ENCODE measurements around the gene SLC13A4.

The SLC13A4 gene

DNA sequence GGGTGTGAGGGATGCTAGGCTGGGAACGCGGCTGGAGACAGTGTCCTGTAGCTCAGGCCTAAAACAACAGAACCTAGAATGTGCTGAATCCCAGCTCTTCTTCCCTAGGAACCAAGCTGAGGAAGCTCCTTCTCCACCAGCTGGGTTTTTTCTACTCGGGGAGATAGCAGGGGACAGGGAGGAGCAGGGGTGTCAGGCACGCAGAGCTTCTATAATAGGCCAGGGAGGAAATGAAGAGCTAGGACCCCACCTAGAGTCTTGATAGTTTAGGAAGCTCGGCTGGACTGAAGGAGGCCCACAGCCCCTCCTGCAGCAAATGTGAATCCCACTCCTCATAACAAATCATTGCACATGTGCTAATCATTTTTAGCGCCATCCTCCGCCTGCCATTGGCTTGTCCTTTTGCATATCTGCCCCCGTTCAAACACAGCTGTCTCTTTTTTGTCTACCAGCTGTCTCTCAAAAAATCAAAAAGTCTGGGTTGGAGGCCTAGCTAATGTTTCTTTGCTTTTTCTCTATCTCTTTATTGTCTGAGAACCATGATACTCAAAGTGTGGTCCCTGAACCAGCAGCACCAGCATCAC lies 44.7 kb upstream of the SLC13A4 start:
- Histone ChIP-seq H3K27me3 (no peaks in the 10 kb centered on the region), H3K27ac (no peak overlapping the region), H3K9me3 (no peaks in the 10 kb centered on the region), H3K4me3 (ENCODE audit: low read depth in 1 of 2, low read length in 1 of 2) (no peak overlapping the region), H3K36me3 (no peaks in the 10 kb centered on the region), H3K4me1 (ENCODE audit: control insufficient read depth in 1 of 2, insufficient read depth in 1 of 2, low read depth in 1 of 2, low read length in 1 of 2) (no peaks in the 10 kb centered on the region)
- TF ChIP-seq CTCF (IDR thresholded peaks at IDR 0.05), result no peak

GRCh38 chr7:135771961-135772638 lies 44.1 kb upstream of the SLC13A4 start:
- H3K27me3 ChIP-seq, result peaks cover 3% of the 10 kb centered on the region
- H3K4me3 ChIP-seq (ENCODE audit: low read depth in 1 of 2, low read length in 1 of 2), result no peak overlapping the region
- TF ChIP-seq CTCF (IDR thresholded peaks at IDR 0.05), result no peak
- no peaks in the 10 kb centered on the region for H3K9me3 ChIP-seq
- H3K36me3 ChIP-seq, result no peaks in the 10 kb centered on the region
- H3K27ac ChIP-seq, result no peak overlapping the region
- no peaks in the 10 kb centered on the region for H3K4me1 ChIP-seq (ENCODE audit: control insufficient read depth in 1 of 2, insufficient read depth in 1 of 2, low read depth in 1 of 2, low read length in 1 of 2)

DNA sequence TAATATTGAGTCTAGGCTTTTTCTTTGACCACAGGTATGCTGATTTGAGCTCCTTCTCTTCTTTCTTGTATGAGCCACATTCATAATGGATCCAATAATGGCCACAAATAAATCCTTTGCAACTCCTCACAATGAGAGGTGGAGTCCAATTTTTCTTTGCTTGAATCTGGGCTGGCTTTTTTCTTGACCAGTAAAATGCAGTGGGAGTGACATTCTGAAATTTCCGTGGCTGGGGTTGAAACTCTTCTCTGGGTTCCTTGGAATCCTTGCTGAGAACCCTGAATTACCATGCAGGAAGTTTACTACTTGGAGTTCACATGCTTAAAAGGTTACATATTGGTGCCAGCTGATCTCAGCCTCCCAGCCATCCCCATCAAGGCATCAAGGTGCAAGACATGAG lies 43.1 kb upstream of the SLC13A4 start:
- no peaks in the 10 kb centered on the region for H3K4me1 ChIP-seq (ENCODE audit: control insufficient read depth in 1 of 2, insufficient read depth in 1 of 2, low read depth in 1 of 2, low read length in 1 of 2)
- no peak for TF ChIP-seq CTCF (IDR thresholded peaks at IDR 0.05)
- no peak overlapping the region for H3K27ac ChIP-seq
- H3K36me3 ChIP-seq, result no peaks in the 10 kb centered on the region
- peaks cover 13% of the 10 kb centered on the region for H3K27me3 ChIP-seq
- H3K9me3 ChIP-seq, result no peaks in the 10 kb centered on the region
- no peak overlapping the region for H3K4me3 ChIP-seq (ENCODE audit: low read depth in 1 of 2, low read length in 1 of 2)

DNA sequence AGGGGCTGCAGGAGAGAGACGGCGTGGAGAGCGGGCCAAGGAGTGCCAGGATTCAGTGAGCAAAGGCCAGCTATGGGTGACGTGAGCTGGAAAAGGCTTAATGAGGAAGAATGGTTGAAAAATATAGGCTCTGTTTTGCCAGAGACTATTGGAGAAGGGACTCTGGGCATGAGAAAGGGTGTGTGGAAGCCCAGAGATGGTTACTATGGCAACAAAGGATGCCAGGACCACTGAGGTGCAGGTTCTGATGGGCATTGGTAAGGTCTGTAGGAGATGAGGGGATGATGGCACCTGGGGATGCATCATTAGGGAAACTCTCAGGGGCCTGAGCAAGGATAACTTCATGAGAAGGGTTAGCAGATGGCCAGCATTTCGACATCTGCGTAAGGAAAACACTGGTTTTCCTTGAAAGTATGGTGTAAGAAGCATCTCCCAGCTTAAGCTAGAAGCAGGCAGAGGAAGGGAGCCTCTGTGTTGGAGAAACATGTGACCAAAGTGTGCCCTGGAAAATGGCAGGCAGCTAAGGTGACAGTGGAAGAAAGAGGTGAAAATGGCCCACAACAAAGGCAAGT lies 42.2 kb upstream of the SLC13A4 start:
- no peak for TF ChIP-seq CTCF (IDR thresholded peaks at IDR 0.05)
- H3K4me3 ChIP-seq (ENCODE audit: low read depth in 1 of 2, low read length in 1 of 2), result no peak overlapping the region
- H3K27me3 ChIP-seq, result peaks cover 20% of the 10 kb centered on the region
- no peaks in the 10 kb centered on the region for H3K36me3 ChIP-seq
- H3K4me1 ChIP-seq (ENCODE audit: control insufficient read depth in 1 of 2, insufficient read depth in 1 of 2, low read depth in 1 of 2, low read length in 1 of 2), result no peaks in the 10 kb centered on the region
- no peak overlapping the region for H3K27ac ChIP-seq
- no peaks in the 10 kb centered on the region for H3K9me3 ChIP-seq

DNA sequence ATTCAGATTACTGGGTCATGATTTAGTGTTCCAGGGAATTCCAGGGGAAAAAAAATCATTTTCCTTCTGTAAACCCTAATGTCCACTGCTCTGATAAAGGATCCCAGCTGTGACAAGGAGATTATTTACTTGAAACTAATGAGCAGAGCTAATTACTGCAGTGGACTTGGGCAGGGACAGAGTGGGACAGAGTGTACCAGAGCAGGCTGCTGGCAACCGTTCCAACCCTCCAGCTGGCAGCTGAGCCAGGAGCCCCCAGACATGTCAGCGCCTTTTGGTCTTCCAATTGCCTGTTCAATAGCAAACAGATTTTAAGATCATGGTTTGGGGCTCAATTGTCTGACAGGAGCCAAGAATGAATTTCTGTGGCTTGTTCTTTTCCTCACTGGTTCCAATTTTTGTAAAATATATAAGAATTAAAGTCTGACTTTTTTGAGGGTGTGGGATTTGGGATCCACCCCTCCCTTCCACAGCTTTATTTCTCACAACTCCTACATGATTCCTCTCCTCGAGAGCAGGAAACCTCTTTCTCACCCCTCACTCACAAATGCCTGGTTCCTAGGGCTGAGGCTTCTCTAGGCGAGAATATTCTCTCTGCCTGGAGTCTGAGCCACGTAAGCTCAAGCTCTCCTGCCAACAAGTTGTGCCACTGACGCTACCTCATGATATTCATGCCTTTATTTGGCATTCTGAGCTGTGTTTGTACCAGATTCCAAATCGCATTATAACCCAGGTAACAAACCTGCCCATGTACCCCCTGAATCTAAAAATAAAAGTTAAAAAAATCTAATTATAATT lies 41.2 kb upstream of the SLC13A4 start:
- no peak for TF ChIP-seq CTCF (IDR thresholded peaks at IDR 0.05)
- H3K9me3 ChIP-seq, result no peaks in the 10 kb centered on the region
- H3K36me3 ChIP-seq, result no peaks in the 10 kb centered on the region
- H3K27me3 ChIP-seq, result peaks cover 21% of the 10 kb centered on the region
- no peaks in the 10 kb centered on the region for H3K4me1 ChIP-seq (ENCODE audit: control insufficient read depth in 1 of 2, insufficient read depth in 1 of 2, low read depth in 1 of 2, low read length in 1 of 2)
- H3K4me3 ChIP-seq (ENCODE audit: low read depth in 1 of 2, low read length in 1 of 2), result no peak overlapping the region
- H3K27ac ChIP-seq, result no peak overlapping the region
